Progenitor cell of endocrine pancreas (in vitro differentiated cells): ENCODE data around the gene RGPD3. TPM values are rescaled to one million over a fixed set of nuclear protein-coding genes. Genes with fewer than 3 reads are reported as not detected.

Experiments
- DNase-seq: peaks from one replicate; pipeline ENCODE4 v3.0.0; 2021; ENCODE audit warnings: low spot score; ENCODE audit not compliant: unreplicated experiment
- H3K27ac Mint-ChIP-seq: 2 replicates; pipeline ENCODE4 v1.8.0; 2021; ENCODE audit warnings: mild to moderate bottlenecking, moderate library complexity, mixed read lengths
- H3K27me3 Mint-ChIP-seq: 2 replicates; pipeline ENCODE4 v1.8.0; 2021; ENCODE audit warnings: mixed read lengths
- H3K36me3 Mint-ChIP-seq: 2 replicates; pipeline ENCODE4 v1.8.0; 2022; ENCODE audit warnings: mixed read lengths; ENCODE audit not compliant: insufficient read depth
- H3K4me1 Mint-ChIP-seq: 2 replicates; pipeline ENCODE4 v1.8.0; 2021; ENCODE audit warnings: low read depth, mixed read lengths
- H3K4me3 Mint-ChIP-seq: 2 replicates; pipeline ENCODE4 v1.8.0; 2021; ENCODE audit warnings: low read depth, mild to moderate bottlenecking, moderate library complexity, mixed read lengths
- H3K9me3 Mint-ChIP-seq: 2 replicates; pipeline ENCODE4 v1.8.0; 2021; ENCODE audit warnings: low read depth, mixed read lengths
- total RNA-seq: library from RNA; stranded (reverse); gene quantifications from 2 replicates; pipeline ENCODE4 v1.2.1, GENCODE V29; 2021
- TF ChIP-seq, protein P1 (sequence below): fragments of 200-600 bp; sonication (generic); IDR thresholded peaks from one replicate; pipeline ENCODE4 v1.5.0; 2021; ENCODE audit warnings: antibody characterized with exemption, mild to moderate bottlenecking; ENCODE audit not compliant: unreplicated experiment

RGPD3 gene
- total RNA-seq, 1 donor from 2014 or later: 0.07 TPM

DNA sequence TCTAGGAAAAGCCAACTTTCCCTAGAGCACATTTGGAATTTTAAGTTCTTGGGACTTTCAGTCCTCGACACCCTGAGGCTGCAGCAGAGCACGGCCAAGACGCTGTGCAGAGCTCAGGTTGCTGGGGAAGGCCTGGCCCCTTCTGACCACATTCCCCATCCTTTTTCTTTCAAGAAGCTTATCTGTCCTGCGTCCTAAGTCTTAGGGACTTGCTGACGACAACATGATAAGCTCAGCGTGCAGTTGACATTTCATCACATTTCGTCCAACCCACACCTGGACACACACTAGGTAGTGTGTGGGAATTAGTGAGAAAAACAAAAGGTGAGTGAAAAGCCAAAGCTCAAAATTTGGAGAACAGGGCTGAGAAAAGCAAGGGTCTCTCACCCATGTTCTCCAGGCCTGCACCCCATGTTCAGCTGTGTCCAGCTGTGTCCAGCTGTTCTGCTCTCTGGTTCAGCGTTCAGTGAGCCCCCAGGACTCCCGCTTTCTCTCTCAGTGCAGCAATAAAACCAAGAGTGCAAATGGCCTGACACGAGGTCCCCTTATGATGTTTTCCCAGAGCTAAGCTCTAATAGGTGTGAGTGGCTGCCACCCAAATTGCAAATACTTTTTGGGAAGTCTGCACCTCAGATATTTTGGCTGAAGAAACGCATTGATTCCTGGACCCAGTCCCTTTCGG lies 101.9 kb downstream of the RGPD3 start:
- TF ChIP-seq, protein P1, sequence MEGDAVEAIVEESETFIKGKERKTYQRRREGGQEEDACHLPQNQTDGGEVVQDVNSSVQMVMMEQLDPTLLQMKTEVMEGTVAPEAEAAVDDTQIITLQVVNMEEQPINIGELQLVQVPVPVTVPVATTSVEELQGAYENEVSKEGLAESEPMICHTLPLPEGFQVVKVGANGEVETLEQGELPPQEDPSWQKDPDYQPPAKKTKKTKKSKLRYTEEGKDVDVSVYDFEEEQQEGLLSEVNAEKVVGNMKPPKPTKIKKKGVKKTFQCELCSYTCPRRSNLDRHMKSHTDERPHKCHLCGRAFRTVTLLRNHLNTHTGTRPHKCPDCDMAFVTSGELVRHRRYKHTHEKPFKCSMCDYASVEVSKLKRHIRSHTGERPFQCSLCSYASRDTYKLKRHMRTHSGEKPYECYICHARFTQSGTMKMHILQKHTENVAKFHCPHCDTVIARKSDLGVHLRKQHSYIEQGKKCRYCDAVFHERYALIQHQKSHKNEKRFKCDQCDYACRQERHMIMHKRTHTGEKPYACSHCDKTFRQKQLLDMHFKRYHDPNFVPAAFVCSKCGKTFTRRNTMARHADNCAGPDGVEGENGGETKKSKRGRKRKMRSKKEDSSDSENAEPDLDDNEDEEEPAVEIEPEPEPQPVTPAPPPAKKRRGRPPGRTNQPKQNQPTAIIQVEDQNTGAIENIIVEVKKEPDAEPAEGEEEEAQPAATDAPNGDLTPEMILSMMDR: no peak
- peak overlapping the region; percentile 67 for H3K27ac Mint-ChIP-seq
- H3K27me3 Mint-ChIP-seq: no peaks in the 10 kb centered on the region
- H3K36me3 Mint-ChIP-seq: peaks cover 2% of the 10 kb centered on the region
- H3K4me1 Mint-ChIP-seq: no peaks in the 10 kb centered on the region
- no peak overlapping the region for H3K4me3 Mint-ChIP-seq
- peaks cover 5% of the 10 kb centered on the region for H3K9me3 Mint-ChIP-seq
- no peak for DNase-seq

DNA sequence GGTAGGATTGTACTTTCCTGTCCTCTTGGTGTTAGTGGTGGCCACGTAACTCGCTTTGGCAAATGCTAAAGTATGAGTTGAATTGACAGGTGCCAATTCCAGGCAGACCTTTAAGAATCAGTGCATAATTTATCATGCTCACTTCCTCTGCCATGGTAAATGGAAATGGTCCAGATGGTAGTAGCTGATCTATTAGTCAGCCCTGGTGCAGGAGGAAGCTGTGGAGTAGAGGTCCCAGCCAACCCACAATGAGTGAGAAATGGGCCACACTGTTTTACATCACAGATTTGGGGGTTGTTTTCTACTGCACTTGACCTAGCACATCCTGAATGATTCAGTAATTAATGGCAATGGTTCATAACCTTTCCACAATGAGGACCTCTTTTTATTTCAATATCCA lies 104.4 kb downstream of the RGPD3 start:
- Mint-ChIP-seq H3K4me3 (no peak overlapping the region), H3K9me3 (peaks cover 5% of the 10 kb centered on the region), H3K27me3 (no peaks in the 10 kb centered on the region), H3K27ac (no peak overlapping the region), H3K4me1 (no peaks in the 10 kb centered on the region), H3K36me3 (peaks cover 2% of the 10 kb centered on the region)
- no peak for DNase-seq
- TF ChIP-seq, protein P1: no peak

DNA sequence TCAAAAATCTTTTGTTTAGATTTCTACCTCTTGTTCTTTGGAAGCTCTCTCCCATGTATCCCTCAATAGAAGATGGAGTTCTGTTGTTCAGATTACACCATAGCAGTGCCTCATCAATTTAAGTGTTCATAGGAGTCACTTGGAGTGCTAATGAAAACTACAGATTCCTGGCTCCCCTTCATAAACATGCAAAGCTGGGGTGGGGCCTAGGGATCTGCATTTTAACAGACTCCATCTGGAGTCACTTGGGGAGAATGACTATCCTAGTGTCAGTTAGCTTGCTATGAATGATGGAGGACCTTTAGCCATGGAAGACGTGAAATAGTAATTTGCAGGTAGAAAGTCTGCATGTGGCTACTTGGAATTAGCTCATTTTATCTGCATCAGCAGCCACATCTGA lies 105.4 kb downstream of the RGPD3 start:
- H3K4me3 Mint-ChIP-seq: no peak overlapping the region
- H3K27ac Mint-ChIP-seq: no peak overlapping the region
- H3K4me1 Mint-ChIP-seq: no peaks in the 10 kb centered on the region
- DNase-seq: no peak
- H3K9me3 Mint-ChIP-seq: peaks cover 5% of the 10 kb centered on the region
- no peaks in the 10 kb centered on the region for H3K27me3 Mint-ChIP-seq
- peaks cover 2% of the 10 kb centered on the region for H3K36me3 Mint-ChIP-seq
- TF ChIP-seq, protein P1: no peak

DNA sequence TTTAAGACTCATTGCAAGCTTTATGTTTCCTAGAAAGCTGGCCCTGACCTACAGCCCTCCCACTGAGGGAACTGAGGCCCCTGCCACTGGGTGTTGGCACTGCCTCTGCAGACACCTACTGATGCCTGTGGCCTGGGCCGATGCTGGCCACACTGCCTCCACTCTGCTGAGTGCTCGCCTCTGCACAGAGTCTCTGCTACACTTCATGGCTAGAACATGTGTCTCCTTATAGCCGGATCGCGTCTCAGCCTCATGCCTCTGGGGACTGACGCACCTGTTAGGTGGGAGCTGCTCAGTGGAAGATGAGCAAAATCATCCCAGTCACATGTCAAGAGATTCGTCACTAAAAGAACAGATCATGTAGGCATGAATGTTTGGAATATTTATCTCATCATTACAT lies 108.7 kb downstream of the RGPD3 start:
- H3K27me3 Mint-ChIP-seq: no peaks in the 10 kb centered on the region
- no peak for DNase-seq
- H3K36me3 Mint-ChIP-seq: no peaks in the 10 kb centered on the region
- peaks cover under 1% of the 10 kb centered on the region for H3K9me3 Mint-ChIP-seq
- TF ChIP-seq, protein P1: no peak
- no peak overlapping the region for H3K27ac Mint-ChIP-seq
- H3K4me3 Mint-ChIP-seq: no peak overlapping the region
- no peaks in the 10 kb centered on the region for H3K4me1 Mint-ChIP-seq

DNA sequence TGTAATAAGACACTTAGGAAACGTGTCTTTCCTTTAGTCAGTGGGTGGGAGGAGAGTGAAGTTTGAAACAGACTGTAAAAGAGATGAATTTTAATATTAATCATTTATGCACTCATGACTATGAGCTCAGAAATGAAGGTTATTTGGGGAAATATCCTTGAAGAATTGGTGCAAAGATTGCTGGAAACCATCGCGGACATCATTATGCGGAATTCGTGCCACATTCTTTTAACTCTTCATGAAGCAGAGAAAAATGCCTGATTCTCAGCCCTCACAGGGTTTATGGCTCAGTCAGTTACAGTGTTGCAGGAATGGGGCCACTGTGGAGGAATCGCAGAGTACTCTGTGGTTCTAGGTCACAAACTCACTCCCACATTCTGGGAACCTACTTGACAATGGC lies 109.7 kb downstream of the RGPD3 start:
- TF ChIP-seq, protein P1: no peak
- Mint-ChIP-seq H3K36me3 (no peaks in the 10 kb centered on the region), H3K27ac (no peak overlapping the region), H3K4me3 (no peak overlapping the region), H3K9me3 (peaks cover 6% of the 10 kb centered on the region), H3K27me3 (no peaks in the 10 kb centered on the region), H3K4me1 (no peaks in the 10 kb centered on the region)
- DNase-seq: no peak
